Activated naive CD8-positive, alpha-beta T cell (primary cell): Measurements from ENCODE around the gene PIGU.
"Not testable (repeated sequence)": the region's sequence is repeated elsewhere in the genome, so short reads cannot be mapped to it uniquely, and the experiment has no call there.

Experiments
- H3K27ac Mint-ChIP-seq: one replicate; pipeline ENCODE4 v1.8.0; 2021; ENCODE audit warnings: mixed read lengths
- H3K27me3 Mint-ChIP-seq: one replicate; pipeline ENCODE4 v1.8.0; 2021; ENCODE audit warnings: mixed read lengths
- H3K36me3 Mint-ChIP-seq: one replicate; pipeline ENCODE4 v1.8.0; 2021; ENCODE audit warnings: mixed read lengths
- H3K4me1 Mint-ChIP-seq: one replicate; pipeline ENCODE4 v1.8.0; 2021; ENCODE audit warnings: low read depth, mixed read lengths
- H3K4me3 Mint-ChIP-seq: one replicate; pipeline ENCODE4 v1.8.0; 2021; ENCODE audit warnings: mild to moderate bottlenecking, mixed read lengths
- H3K9me3 Mint-ChIP-seq: one replicate; pipeline ENCODE4 v1.8.0; 2021; ENCODE audit warnings: low read depth, mixed read lengths

The PIGU gene

DNA sequence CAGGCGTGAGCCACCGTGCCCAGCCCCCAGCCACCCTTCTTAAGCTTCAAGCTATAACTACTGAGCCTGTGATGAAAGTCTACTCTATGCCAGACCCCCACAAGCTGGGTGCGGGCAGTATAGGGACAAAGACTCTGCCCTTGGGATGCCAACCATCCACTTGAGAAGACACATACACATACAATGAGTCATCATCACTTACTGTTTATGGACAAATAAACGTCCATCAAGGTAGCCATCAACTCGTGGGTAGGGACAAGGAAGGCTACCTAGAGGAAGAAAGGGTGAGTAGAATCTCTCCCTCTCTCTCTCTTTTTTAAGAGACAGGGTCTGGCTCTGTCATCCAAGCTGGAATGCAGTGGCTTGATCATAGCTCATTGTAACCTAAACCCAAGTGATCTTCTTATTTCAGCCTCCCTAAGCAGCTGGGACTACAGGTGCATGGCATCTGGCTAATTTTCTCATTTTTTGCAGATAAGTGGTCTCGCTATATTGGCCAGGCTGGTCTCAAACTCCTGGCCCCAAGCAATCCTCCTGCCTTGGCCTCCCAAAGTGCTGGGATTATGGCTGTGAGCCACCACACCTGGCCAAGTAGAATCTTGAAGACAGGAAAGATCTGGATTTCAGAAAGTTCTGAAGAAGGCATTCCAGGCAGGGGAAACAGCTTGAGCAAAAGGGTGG lies 24.7 kb upstream of the PIGU start:
- no peak overlapping the region for H3K27ac Mint-ChIP-seq
- peak overlapping the region; percentile 47 for H3K4me3 Mint-ChIP-seq
- no peaks in the 10 kb centered on the region for H3K9me3 Mint-ChIP-seq
- no peaks in the 10 kb centered on the region for H3K36me3 Mint-ChIP-seq
- H3K4me1 Mint-ChIP-seq, result peaks cover 10% of the 10 kb centered on the region
- H3K27me3 Mint-ChIP-seq, result peaks cover 5% of the 10 kb centered on the region

DNA sequence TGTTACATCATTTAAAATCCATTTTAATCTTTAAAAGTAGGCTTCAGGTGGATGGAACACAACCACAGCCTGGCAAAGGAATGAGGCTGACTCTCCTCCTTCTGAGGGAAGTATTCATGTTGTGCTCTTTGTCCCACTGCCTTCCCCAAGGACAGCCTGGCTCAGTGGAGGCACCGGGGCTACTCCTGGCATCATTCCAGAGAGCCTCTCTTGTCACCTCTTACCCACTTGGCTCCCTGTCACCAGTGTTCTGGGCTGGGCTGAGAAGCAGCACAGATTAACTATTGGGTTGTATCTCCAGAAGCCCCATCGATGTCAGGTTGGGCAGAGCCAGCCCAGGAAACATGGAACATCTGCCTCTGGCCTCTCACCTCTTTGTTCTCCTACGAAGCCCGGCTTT lies 16.5 kb upstream of the PIGU start:
- Mint-ChIP-seq H3K27me3 (no peaks in the 10 kb centered on the region), H3K4me1 (no peaks in the 10 kb centered on the region), H3K9me3 (no peaks in the 10 kb centered on the region), H3K36me3 (no peaks in the 10 kb centered on the region), H3K4me3 (no peak overlapping the region), H3K27ac (no peak overlapping the region)

DNA sequence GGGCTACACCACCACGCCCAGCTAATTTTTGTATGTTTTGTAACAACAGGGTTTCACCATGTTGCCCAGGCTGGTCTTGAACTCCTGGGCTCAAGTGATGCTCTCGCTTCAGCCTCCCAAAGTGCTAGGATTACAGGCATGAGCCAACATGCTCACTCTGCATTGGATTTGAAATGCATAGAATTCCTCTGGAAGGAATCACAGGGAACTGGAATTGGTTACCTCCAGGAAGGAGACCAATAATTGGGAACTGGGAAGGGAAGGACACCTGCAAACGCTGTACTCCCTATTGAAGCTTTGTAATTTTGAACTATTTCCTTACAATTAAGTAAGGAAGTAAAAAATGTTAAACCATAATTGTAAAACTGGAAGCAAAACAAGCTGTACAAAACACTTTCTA lies 14.9 kb upstream of the PIGU start:
- Mint-ChIP-seq H3K36me3 (no peaks in the 10 kb centered on the region), H3K9me3 (no peaks in the 10 kb centered on the region), H3K27ac (no peak overlapping the region), H3K4me3 (no peak overlapping the region), H3K4me1 (no peaks in the 10 kb centered on the region), H3K27me3 (no peaks in the 10 kb centered on the region)

DNA sequence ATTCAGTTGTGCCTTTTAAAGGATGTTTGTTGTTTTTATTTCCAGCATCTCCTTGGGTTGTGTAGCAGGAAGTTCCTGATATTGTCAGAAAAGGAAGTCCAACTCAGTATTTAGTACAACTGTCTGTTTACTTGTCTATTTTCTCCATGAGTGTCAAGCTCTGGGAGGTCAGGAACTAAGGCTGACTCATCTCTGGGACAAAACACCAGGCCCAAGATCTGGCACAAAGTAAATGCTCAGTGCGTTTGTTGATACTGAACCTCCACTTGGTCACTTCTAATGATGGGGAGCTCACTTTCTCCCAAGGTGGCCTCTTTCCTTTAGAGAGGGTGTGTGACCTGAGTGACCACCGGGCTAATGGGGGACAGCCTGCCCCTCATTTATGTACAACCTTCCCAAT lies 12.6 kb upstream of the PIGU start:
- Mint-ChIP-seq H3K27me3 (no peaks in the 10 kb centered on the region), H3K27ac (no peak overlapping the region), H3K9me3 (no peaks in the 10 kb centered on the region), H3K4me3 (no peak overlapping the region), H3K36me3 (no peaks in the 10 kb centered on the region), H3K4me1 (no peaks in the 10 kb centered on the region)

DNA sequence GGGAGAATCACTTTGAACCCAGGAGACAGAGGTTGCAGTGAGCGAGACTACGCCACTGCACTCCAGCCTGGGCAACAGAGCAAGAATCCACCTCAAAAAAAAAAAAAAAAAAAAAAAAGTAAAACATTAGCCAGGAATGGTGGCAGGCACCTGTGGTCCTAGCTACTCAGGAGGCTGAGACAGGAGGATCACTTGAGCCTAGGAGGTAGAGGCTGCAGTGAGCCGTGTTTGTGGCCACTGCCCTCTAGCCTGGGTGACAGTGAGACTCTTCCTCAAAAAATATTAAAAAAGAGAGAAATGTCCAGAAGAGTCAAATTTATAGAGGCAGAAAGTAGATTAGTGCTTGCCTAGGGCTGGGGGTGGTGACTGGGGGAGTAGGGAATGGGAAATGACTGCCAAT lies 6.8 kb upstream of the PIGU start:
- Mint-ChIP-seq H3K4me1 (no peaks in the 10 kb centered on the region), H3K9me3 (no peaks in the 10 kb centered on the region), H3K27me3 (no peaks in the 10 kb centered on the region), H3K4me3 (no peak overlapping the region), H3K36me3 (peaks cover 3% of the 10 kb centered on the region), H3K27ac (no peak overlapping the region)

DNA sequence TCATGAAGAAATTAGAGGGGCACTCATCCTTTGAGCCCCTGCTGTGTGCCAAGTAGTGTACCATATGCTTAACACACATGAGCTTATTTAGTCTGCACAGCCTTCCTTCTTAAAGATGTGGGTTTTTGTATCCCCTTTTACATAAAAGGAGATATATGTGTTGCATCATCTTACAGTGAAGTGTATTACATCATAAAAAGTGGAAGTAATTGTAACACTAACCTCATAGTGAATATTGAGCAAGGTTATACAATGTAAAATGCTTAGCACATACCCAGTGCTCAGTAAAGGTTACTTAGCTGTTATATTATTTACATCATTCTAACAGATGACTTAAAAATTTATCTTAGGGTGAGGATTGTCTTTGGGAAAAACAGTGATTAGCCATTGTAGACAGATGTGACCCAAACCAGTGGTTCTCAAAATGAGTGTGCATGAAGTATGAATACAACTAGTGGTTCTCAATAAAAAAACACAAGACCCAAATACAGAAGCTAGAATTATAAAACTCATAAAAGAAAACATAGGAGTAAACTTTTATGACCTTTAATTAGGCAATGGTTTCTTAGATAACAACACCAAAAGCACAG lies 3.8 kb upstream of the PIGU start:
- no peaks in the 10 kb centered on the region for H3K9me3 Mint-ChIP-seq
- peak overlapping the region; percentile 27 for H3K4me3 Mint-ChIP-seq
- H3K4me1 Mint-ChIP-seq, result peaks cover 9% of the 10 kb centered on the region
- H3K27me3 Mint-ChIP-seq, result no peaks in the 10 kb centered on the region
- peaks cover 3% of the 10 kb centered on the region for H3K36me3 Mint-ChIP-seq
- no peak overlapping the region for H3K27ac Mint-ChIP-seq

DNA sequence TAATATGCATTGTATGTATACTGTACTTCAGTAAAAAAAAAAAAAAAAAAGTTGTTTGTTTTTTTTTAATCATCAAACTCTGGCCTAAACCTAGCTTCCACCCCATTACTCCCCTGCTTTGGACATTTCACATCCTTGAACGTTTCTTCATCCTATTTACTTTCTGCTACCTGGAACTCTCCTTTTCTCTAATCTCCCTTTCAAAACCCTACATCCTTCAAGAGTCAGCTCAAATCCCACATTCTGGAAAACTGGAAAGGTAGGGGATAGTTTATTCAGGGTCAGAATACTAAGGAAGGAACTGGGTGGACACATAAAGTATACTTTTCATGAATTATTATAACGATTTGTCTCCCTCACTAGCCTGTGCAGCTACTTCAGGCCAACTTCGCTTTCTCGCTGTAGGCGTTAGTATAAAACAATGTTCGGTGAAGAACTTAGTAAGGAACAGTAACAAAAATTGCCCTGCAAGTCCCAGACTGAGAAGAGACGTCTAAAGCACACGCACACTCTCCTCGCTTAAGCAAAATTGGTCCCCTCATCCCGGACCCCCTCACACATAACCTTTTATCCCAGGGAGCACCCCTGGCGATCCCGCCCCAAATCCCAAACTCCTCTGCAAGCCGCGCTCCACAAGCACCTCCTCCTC lies 775 bp downstream of the PIGU start:
- Mint-ChIP-seq H3K9me3 (no peaks in the 10 kb centered on the region), H3K27ac (peak overlapping the region; percentile 97), H3K4me3 (peak overlapping the region; percentile 97), H3K36me3 (peaks cover 5% of the 10 kb centered on the region), H3K27me3 (no peaks in the 10 kb centered on the region), H3K4me1 (peaks cover 13% of the 10 kb centered on the region)

DNA sequence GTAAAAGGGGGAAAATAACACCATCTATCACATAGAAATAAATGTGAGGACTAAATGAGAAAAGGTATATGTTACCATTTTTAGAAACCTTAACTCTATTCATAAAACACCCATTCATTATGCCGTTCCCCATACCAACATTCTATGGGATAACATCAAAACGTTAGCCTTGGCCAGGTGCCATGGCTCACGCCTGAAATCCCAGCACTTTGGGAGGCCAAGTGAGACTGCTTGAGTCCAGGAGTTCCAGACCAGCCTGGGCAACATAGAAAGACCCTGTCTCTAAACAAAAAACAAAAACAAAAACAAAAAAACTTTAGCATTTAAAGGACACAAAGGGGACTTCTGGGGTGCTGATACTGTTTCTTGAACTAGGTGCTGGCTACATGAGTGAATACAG lies 1.3 kb downstream of the PIGU start:
- H3K4me1 Mint-ChIP-seq, result peaks cover 13% of the 10 kb centered on the region
- peak overlapping the region; percentile 17 for H3K4me3 Mint-ChIP-seq
- no peak overlapping the region for H3K27ac Mint-ChIP-seq
- H3K9me3 Mint-ChIP-seq, result no peaks in the 10 kb centered on the region
- H3K27me3 Mint-ChIP-seq, result no peaks in the 10 kb centered on the region
- H3K36me3 Mint-ChIP-seq, result peaks cover 5% of the 10 kb centered on the region

DNA sequence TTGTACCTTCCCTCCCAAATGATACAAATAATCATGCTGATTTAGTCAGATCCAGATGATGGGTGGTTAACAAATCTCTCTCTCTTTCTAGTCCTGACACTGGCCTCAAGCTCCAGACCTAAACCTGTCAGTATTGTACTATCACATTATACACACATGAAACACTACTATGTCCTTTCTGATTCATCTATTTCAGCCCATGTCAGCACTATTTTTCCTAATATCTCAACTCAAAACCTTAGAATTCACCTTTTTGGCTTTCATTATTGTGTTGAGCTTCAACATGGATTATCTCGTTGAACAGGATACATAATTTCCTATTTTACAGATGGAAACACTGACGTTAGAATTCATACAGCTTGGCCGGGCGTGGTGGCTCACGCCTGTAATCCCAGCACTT lies 3.5 kb downstream of the PIGU start:
- no peaks in the 10 kb centered on the region for H3K9me3 Mint-ChIP-seq
- no peak overlapping the region for H3K4me3 Mint-ChIP-seq
- peaks cover 5% of the 10 kb centered on the region for H3K36me3 Mint-ChIP-seq
- no peak overlapping the region for H3K27ac Mint-ChIP-seq
- peaks cover 12% of the 10 kb centered on the region for H3K4me1 Mint-ChIP-seq
- H3K27me3 Mint-ChIP-seq, result no peaks in the 10 kb centered on the region

DNA sequence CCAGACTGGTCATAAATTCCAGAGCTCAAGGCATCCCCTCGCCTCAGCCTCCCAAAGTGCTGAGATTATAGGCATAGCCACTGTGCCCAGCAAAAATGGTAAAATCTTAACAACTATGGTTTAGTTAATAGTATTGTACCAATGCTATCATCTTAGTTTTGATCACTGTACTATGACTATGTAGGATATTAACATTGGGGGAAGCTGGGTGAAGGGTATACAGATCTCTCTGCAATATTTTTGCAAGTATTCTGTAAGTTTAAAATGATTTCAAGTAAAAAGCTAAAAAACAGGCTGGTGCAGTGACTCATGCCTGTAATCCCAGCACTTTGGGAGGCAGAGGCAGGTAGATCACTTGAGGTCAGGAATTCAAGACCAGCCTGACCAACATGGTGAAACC lies 7.8 kb downstream of the PIGU start:
- H3K27ac Mint-ChIP-seq, result no peak overlapping the region

DNA sequence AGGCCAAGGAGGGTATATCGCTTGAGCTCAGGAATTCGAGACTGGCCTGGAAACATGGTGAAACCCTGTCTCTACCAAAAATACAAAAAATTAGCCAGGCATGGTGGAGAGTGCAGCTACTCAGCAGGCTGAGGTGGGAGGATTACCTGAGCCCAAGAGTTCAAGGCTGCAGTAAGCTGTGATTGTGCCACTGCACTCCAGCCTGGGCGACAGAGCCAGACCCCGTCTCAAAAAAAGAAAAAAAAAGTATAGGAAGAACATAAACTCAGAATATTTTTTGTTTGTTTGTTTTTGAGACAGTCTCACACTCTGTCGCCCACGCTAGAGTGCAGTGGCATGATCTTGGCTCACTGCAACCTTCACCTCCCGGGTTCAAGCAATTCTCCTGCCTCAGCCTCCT lies 12.1 kb downstream of the PIGU start:
- not testable (repeated sequence) for H3K4me3 Mint-ChIP-seq, H3K27me3 Mint-ChIP-seq, H3K9me3 Mint-ChIP-seq, H3K36me3 Mint-ChIP-seq, H3K27ac Mint-ChIP-seq
- H3K4me1 Mint-ChIP-seq, result peaks cover 10% of the 10 kb centered on the region

More for the DNA sequence above, 7.8 kb downstream of the PIGU start:
- Mint-ChIP-seq H3K4me1 (peaks cover 3% of the 10 kb centered on the region), H3K4me3 (no peak overlapping the region), H3K9me3 (no peaks in the 10 kb centered on the region), H3K27me3 (no peaks in the 10 kb centered on the region), H3K36me3 (peaks cover 3% of the 10 kb centered on the region)

DNA sequence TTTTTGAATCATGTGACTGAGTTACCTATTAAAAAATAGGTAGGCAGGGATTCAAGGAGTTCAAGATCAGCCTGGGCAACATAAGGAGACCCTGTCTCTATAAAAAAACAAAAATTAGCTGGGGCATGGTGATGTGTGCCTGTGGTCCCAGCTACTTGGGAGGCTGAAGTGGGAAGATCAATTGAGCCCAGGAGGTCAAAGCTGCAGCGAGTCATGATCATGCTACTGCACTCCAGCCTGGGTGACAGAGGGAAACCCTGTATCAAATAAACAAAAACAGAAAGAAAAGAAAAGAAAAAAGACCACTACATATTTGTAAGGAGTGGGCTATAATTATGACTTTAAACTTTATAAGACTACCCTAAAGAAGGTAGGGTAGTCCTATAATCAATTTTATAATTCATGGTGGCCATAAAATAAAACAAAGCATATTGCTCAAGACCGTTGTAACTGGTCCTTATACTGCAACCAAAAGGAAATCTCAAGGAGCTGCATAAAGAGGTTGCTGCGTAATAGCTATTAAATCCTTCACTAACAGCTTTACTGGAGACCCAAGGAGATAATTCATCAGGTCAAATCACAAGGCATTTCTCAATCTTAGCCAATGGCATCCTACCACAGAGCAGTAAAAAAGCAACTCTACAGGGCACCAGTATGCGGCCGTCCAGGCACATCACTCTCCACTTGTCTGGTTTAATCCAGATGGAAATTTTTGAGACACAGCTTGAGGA lies 13.5 kb downstream of the PIGU start:
- H3K4me3 Mint-ChIP-seq, result no peak overlapping the region
- H3K4me1 Mint-ChIP-seq, result peaks cover 10% of the 10 kb centered on the region
- no peaks in the 10 kb centered on the region for H3K27me3 Mint-ChIP-seq
- H3K36me3 Mint-ChIP-seq, result no peaks in the 10 kb centered on the region
- H3K9me3 Mint-ChIP-seq, result no peaks in the 10 kb centered on the region
- H3K27ac Mint-ChIP-seq, result no peak overlapping the region

DNA sequence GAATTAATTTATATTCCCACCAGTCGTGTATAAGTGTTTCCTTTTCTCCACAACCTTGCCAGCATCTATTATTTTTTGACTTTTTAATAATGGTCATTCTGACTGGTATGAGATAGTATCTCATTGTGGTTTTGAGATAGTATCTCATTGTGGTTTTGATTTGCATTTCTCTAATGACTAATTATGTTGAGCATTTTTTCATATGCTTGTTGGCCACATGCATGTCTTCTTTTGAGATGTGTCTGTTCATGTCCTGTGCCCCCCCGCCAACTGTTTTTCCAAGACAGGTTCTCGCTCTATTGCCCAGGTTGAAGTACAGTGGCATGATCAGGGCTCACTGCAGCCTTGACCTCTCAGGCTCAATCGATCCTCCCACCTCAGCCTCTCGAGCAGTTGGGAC lies 15.1 kb downstream of the PIGU start:
- H3K9me3 Mint-ChIP-seq, H3K4me1 Mint-ChIP-seq, H3K27ac Mint-ChIP-seq, H3K36me3 Mint-ChIP-seq, H3K27me3 Mint-ChIP-seq, H3K4me3 Mint-ChIP-seq: not testable (repeated sequence)

DNA sequence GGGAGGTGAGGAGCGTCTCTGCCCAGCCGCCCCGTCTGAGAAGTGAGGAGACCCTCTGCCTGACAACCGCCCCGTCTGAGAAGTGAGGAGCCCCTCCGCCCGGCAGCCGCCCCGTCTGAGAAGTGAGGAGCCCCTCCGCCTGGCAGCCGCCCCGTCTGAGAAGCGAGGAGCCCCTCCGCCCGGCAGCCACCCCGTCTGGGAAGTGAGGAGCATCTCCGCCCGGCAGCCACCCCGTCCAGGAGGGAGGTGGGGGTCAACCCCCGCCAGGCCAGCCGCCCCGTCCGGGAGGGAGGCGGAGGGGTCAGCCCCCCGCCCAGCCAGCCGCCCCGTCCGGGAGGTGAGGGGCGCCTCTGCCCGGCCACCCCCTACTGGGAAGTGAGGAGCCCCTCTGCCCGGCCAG lies 18.2 kb downstream of the PIGU start:
- not testable (repeated sequence) for H3K27me3 Mint-ChIP-seq, H3K4me3 Mint-ChIP-seq, H3K36me3 Mint-ChIP-seq, H3K27ac Mint-ChIP-seq, H3K9me3 Mint-ChIP-seq, H3K4me1 Mint-ChIP-seq

DNA sequence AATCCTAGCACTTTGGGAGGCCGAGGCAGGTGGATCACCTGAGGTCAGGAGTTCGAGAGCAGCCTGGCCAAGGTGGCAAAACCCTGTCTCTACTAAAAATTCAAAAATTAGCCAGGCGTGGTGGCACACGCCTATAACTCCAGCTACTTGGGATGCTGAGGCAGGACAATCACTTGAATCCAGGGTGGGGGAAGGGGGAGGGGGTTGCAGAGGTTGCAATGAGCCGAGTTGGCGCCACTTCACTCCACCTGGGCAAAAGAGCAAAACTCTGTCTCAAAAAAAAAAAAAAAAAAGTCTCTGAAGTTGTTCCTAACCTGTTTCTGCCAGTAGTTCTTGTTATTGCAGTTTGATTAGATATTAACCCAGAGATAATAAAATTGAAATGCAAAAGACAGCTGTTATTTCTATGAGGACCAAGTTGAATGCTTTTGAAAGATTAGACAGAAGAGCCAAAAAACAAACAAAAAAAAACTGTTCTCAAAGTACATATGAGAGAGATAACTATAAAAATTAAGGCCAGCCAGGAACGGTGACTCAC lies 22.6 kb downstream of the PIGU start:
- Mint-ChIP-seq H3K4me1 (no peaks in the 10 kb centered on the region), H3K27ac (no peak overlapping the region), H3K36me3 (peaks cover 8% of the 10 kb centered on the region), H3K9me3 (no peaks in the 10 kb centered on the region), H3K4me3 (no peak overlapping the region), H3K27me3 (no peaks in the 10 kb centered on the region)
